Measurements from ENCODE around the gene PES1. TPM values are rescaled to one million over a fixed set of nuclear protein-coding genes. Genes with fewer than 3 reads are reported as not detected.
"Not testable (repeated sequence)": the region's sequence is repeated elsewhere in the genome, so short reads cannot be mapped to it uniquely, and the experiment has no call there.

PES1 gene
- total RNA-seq, 2 donors from 2014 or later: 75.7 to 90.4 TPM

- not testable (repeated sequence) for H3K36me3 Mint-ChIP-seq (ENCODE audit: insufficient read depth in 2 of 2); H3K4me3 Mint-ChIP-seq; H3K9me3 Mint-ChIP-seq; DNase-seq; H3K27me3 Mint-ChIP-seq (ENCODE audit: low read depth); H3K27ac Mint-ChIP-seq; ATAC-seq (replicated peaks in 1 of 2); H3K4me1 Mint-ChIP-seq (ENCODE audit: low read depth)
Measured at GRCh38 chr22:30567277-30567676, 24.4 kb downstream of the PES1 start.

GRCh38 chr22:30566125-30566524, 25.6 kb downstream of the PES1 start:
- Mint-ChIP-seq H3K27ac (no peak overlapping the region), H3K9me3 (no peaks in the 10 kb centered on the region), H3K36me3 (ENCODE audit: insufficient read depth in 2 of 2) (no peaks in the 10 kb centered on the region), H3K27me3 (ENCODE audit: low read depth) (no peaks in the 10 kb centered on the region), H3K4me1 (ENCODE audit: low read depth) (no peaks in the 10 kb centered on the region), H3K4me3 (no peak overlapping the region)
- no peak for ATAC-seq (replicated peaks in 1 of 2)
- no peak for DNase-seq

- no peak overlapping the region for H3K4me3 Mint-ChIP-seq
- no peaks in the 10 kb centered on the region for H3K9me3 Mint-ChIP-seq
- H3K4me1 Mint-ChIP-seq (ENCODE audit: low read depth): no peaks in the 10 kb centered on the region
- H3K36me3 Mint-ChIP-seq (ENCODE audit: insufficient read depth in 2 of 2): no peaks in the 10 kb centered on the region
- no peak for DNase-seq
- H3K27me3 Mint-ChIP-seq (ENCODE audit: low read depth): no peaks in the 10 kb centered on the region
- no peak for ATAC-seq (replicated peaks in 1 of 2)
- no peak overlapping the region for H3K27ac Mint-ChIP-seq
Measured at GRCh38 chr22:30565341-30565740, 26.4 kb downstream of the PES1 start.

- Mint-ChIP-seq H3K4me3 (no peak overlapping the region), H3K27me3 (ENCODE audit: low read depth) (no peaks in the 10 kb centered on the region), H3K9me3 (no peaks in the 10 kb centered on the region), H3K36me3 (ENCODE audit: insufficient read depth in 2 of 2) (no peaks in the 10 kb centered on the region), H3K4me1 (ENCODE audit: low read depth) (no peaks in the 10 kb centered on the region), H3K27ac (no peak overlapping the region)
- ATAC-seq (replicated peaks in 1 of 2) (no peak), DNase-seq (no peak)
Measured at GRCh38 chr22:30564761-30565119, 27.0 kb downstream of the PES1 start.

- Mint-ChIP-seq H3K4me3 (no peak overlapping the region), H3K27ac (no peak overlapping the region), H3K36me3 (ENCODE audit: insufficient read depth in 2 of 2) (no peaks in the 10 kb centered on the region), H3K4me1 (ENCODE audit: low read depth) (no peaks in the 10 kb centered on the region), H3K27me3 (ENCODE audit: low read depth) (no peaks in the 10 kb centered on the region), H3K9me3 (no peaks in the 10 kb centered on the region)
- DNase-seq (no peak), ATAC-seq (replicated peaks in 1 of 2) (no peak)
Measured at GRCh38 chr22:30564045-30564760, 27.5 kb downstream of the PES1 start.

- Mint-ChIP-seq H3K9me3 (no peaks in the 10 kb centered on the region), H3K27me3 (ENCODE audit: low read depth) (no peaks in the 10 kb centered on the region), H3K36me3 (ENCODE audit: insufficient read depth in 2 of 2) (no peaks in the 10 kb centered on the region), H3K4me3 (no peak overlapping the region), H3K27ac (no peak overlapping the region), H3K4me1 (ENCODE audit: low read depth) (no peaks in the 10 kb centered on the region)
- ATAC-seq (replicated peaks in 1 of 2) (no peak), DNase-seq (no peak)
Measured at GRCh38 chr22:30562366-30562765, 29.3 kb downstream of the PES1 start.

- DNase-seq (no peak), ATAC-seq (replicated peaks in 1 of 2) (no peak)
- Mint-ChIP-seq H3K4me1 (ENCODE audit: low read depth) (no peaks in the 10 kb centered on the region), H3K27ac (no peak overlapping the region), H3K27me3 (ENCODE audit: low read depth) (no peaks in the 10 kb centered on the region), H3K9me3 (no peaks in the 10 kb centered on the region), H3K4me3 (no peak overlapping the region), H3K36me3 (ENCODE audit: insufficient read depth in 2 of 2) (no peaks in the 10 kb centered on the region)
Measured at GRCh38 chr22:30561402-30562189, 30.1 kb downstream of the PES1 start.

GRCh38 chr22:30560643-30561202, 31.0 kb downstream of the PES1 start:
- DNase-seq (peak; percentile 12 to 21), ATAC-seq (replicated peaks in 1 of 2) (peak; percentile 31 to 56)
- not testable (repeated sequence) for H3K4me3 Mint-ChIP-seq; H3K4me1 Mint-ChIP-seq (ENCODE audit: low read depth); H3K9me3 Mint-ChIP-seq; H3K27ac Mint-ChIP-seq; H3K36me3 Mint-ChIP-seq (ENCODE audit: insufficient read depth in 2 of 2); H3K27me3 Mint-ChIP-seq (ENCODE audit: low read depth)

GRCh38 chr22:30559889-30560288, 31.8 kb downstream of the PES1 start:
- Mint-ChIP-seq H3K27ac (no peak overlapping the region), H3K36me3 (ENCODE audit: insufficient read depth in 2 of 2) (no peaks in the 10 kb centered on the region), H3K4me3 (no peak overlapping the region), H3K4me1 (ENCODE audit: low read depth) (no peaks in the 10 kb centered on the region), H3K9me3 (no peaks in the 10 kb centered on the region), H3K27me3 (ENCODE audit: low read depth) (no peaks in the 10 kb centered on the region)
- DNase-seq (no peak), ATAC-seq (replicated peaks in 1 of 2) (no peak)

- ATAC-seq (replicated peaks in 1 of 2) (no peak), DNase-seq (no peak)
- H3K4me3 Mint-ChIP-seq: no peak overlapping the region
- H3K27ac Mint-ChIP-seq: no peak overlapping the region
- no peaks in the 10 kb centered on the region for H3K36me3 Mint-ChIP-seq (ENCODE audit: insufficient read depth in 2 of 2)
- no peaks in the 10 kb centered on the region for H3K27me3 Mint-ChIP-seq (ENCODE audit: low read depth)
- no peaks in the 10 kb centered on the region for H3K9me3 Mint-ChIP-seq
- no peaks in the 10 kb centered on the region for H3K4me1 Mint-ChIP-seq (ENCODE audit: low read depth)
Measured at GRCh38 chr22:30557243-30557642, 34.5 kb downstream of the PES1 start.

- H3K27ac Mint-ChIP-seq: no peak overlapping the region
- no peak overlapping the region for H3K4me3 Mint-ChIP-seq
- no peak for ATAC-seq (replicated peaks in 1 of 2)
- H3K27me3 Mint-ChIP-seq (ENCODE audit: low read depth): no peaks in the 10 kb centered on the region
- no peaks in the 10 kb centered on the region for H3K4me1 Mint-ChIP-seq (ENCODE audit: low read depth)
- DNase-seq: no peak
- no peaks in the 10 kb centered on the region for H3K36me3 Mint-ChIP-seq (ENCODE audit: insufficient read depth in 2 of 2)
- no peaks in the 10 kb centered on the region for H3K9me3 Mint-ChIP-seq
Measured at GRCh38 chr22:30556388-30556787, 35.3 kb downstream of the PES1 start.

GRCh38 chr22:30555282-30556210, 36.2 kb downstream of the PES1 start:
- H3K27ac Mint-ChIP-seq: no peak overlapping the region
- no peaks in the 10 kb centered on the region for H3K36me3 Mint-ChIP-seq (ENCODE audit: insufficient read depth in 2 of 2)
- H3K9me3 Mint-ChIP-seq: no peaks in the 10 kb centered on the region
- no peaks in the 10 kb centered on the region for H3K4me1 Mint-ChIP-seq (ENCODE audit: low read depth)
- ATAC-seq (replicated peaks in 1 of 2): no peak
- no peaks in the 10 kb centered on the region for H3K27me3 Mint-ChIP-seq (ENCODE audit: low read depth)
- no peak for DNase-seq
- no peak overlapping the region for H3K4me3 Mint-ChIP-seq

- Mint-ChIP-seq H3K27ac (no peak overlapping the region), H3K36me3 (ENCODE audit: insufficient read depth in 2 of 2) (no peaks in the 10 kb centered on the region), H3K4me1 (ENCODE audit: low read depth) (no peaks in the 10 kb centered on the region), H3K27me3 (ENCODE audit: low read depth) (no peaks in the 10 kb centered on the region), H3K4me3 (no peak overlapping the region), H3K9me3 (no peaks in the 10 kb centered on the region)
- DNase-seq (no peak), ATAC-seq (replicated peaks in 1 of 2) (no peak)
Measured at GRCh38 chr22:30553971-30554370, 37.7 kb downstream of the PES1 start.
